H7 (cell line): ENCODE measurements around the gene PARP4. TPM values are rescaled to one million over a fixed set of nuclear protein-coding genes. Genes with fewer than 3 reads are reported as not detected.
"Not testable (repeated sequence)": the region's sequence is repeated elsewhere in the genome, so short reads cannot be mapped to it uniquely, and the experiment has no call there.

Experiments used
- DNase-seq: peaks from one replicate; pipeline ENCODE4 v3.0.0; 2012
- H3K27me3 ChIP-seq: 2 replicates; pipeline ENCODE4 v1.6.0; 2011; ENCODE audit warnings: mild to moderate bottlenecking, low read length; ENCODE audit not compliant: control insufficient read depth, insufficient read depth
- H3K36me3 ChIP-seq: replicated peaks from 2 replicates; pipeline ENCODE4 v1.5.1; 2011; ENCODE audit warnings: low read length; ENCODE audit not compliant: control insufficient read depth, insufficient read depth
- H3K4me3 ChIP-seq: 2 replicates; pipeline ENCODE4 v1.5.1; 2011; ENCODE audit warnings: low read depth, mild to moderate bottlenecking, control low read depth, low read length, moderate library complexity; ENCODE audit not compliant: insufficient read depth
- total RNA-seq: library from RNA; depleted of rRNA; stranded (reverse); fragments of >200 nt; shearing (Covaris generic); gene quantifications from 2 replicates; pipeline ENCODE4 v1.2.3, GENCODE V29; 2014

Gene PARP4
- total RNA-seq, 1 experiment from 2014 or later = 29.2 TPM

- Histone ChIP-seq H3K27me3 (no peaks in the 10 kb centered on the region), H3K4me3 (no peak overlapping the region), H3K36me3 (no peaks in the 10 kb centered on the region)
- no peak for DNase-seq
Measured at GRCh38 chr13:24516919-24517318, 4.3 kb upstream of the PARP4 start.

GRCh38 chr13:24512908-24513213, 283 bp upstream of the PARP4 start:
- no peaks in the 10 kb centered on the region for H3K36me3 ChIP-seq
- H3K4me3 ChIP-seq = peak overlapping the region; percentile 86
- no peak for DNase-seq
- H3K27me3 ChIP-seq = no peaks in the 10 kb centered on the region

GRCh38 chr13:24511816-24512196, 772 bp downstream of the PARP4 start:
- no peak for DNase-seq
- Histone ChIP-seq H3K4me3 (peak overlapping the region; percentile 86), H3K27me3 (no peaks in the 10 kb centered on the region), H3K36me3 (no peaks in the 10 kb centered on the region)

- Histone ChIP-seq H3K27me3 (no peaks in the 10 kb centered on the region), H3K4me3 (peak overlapping the region; percentile 86), H3K36me3 (no peaks in the 10 kb centered on the region)
- peak; percentile 38 for DNase-seq
Measured at GRCh38 chr13:24511019-24511815, 1.4 kb downstream of the PARP4 start.

GRCh38 chr13:24506698-24507335, 5.8 kb downstream of the PARP4 start:
- DNase-seq = peak; percentile 19
- H3K36me3 ChIP-seq = no peaks in the 10 kb centered on the region
- H3K27me3 ChIP-seq = no peaks in the 10 kb centered on the region
- no peak overlapping the region for H3K4me3 ChIP-seq

GRCh38 chr13:24506283-24506682, 6.3 kb downstream of the PARP4 start:
- not testable (repeated sequence) for DNase-seq, H3K27me3 ChIP-seq, H3K36me3 ChIP-seq, H3K4me3 ChIP-seq

GRCh38 chr13:24505756-24506155, 6.8 kb downstream of the PARP4 start:
- H3K27me3 ChIP-seq = no peaks in the 10 kb centered on the region
- peak; percentile 16 for DNase-seq
- no peaks in the 10 kb centered on the region for H3K36me3 ChIP-seq
- no peak overlapping the region for H3K4me3 ChIP-seq

- Histone ChIP-seq H3K36me3 (no peaks in the 10 kb centered on the region), H3K4me3 (no peak overlapping the region), H3K27me3 (no peaks in the 10 kb centered on the region)
- no peak for DNase-seq
Measured at GRCh38 chr13:24505256-24505655, 7.3 kb downstream of the PARP4 start.

GRCh38 chr13:24503379-24503696, 9.2 kb downstream of the PARP4 start:
- DNase-seq = peak; percentile 10
- Histone ChIP-seq H3K27me3 (no peaks in the 10 kb centered on the region), H3K36me3 (no peaks in the 10 kb centered on the region), H3K4me3 (no peak overlapping the region)

GRCh38 chr13:24502533-24503378, 9.8 kb downstream of the PARP4 start:
- Histone ChIP-seq H3K36me3 (peaks cover under 1% of the 10 kb centered on the region; the same call in 1 of the 2 replicates), H3K27me3 (no peaks in the 10 kb centered on the region), H3K4me3 (no peak overlapping the region)
- DNase-seq = peak; percentile 22

GRCh38 chr13:24500977-24501376, 11.6 kb downstream of the PARP4 start:
- DNase-seq = no peak
- peaks cover 2% of the 10 kb centered on the region; the same call in 1 of the 2 replicates for H3K36me3 ChIP-seq
- no peak overlapping the region for H3K4me3 ChIP-seq
- H3K27me3 ChIP-seq = no peaks in the 10 kb centered on the region

- H3K27me3 ChIP-seq = no peaks in the 10 kb centered on the region
- DNase-seq = no peak
- H3K4me3 ChIP-seq = no peak overlapping the region
- peaks cover 3% of the 10 kb centered on the region for H3K36me3 ChIP-seq
Measured at GRCh38 chr13:24497742-24498141, 14.8 kb downstream of the PARP4 start.

- not testable (repeated sequence) for DNase-seq, H3K36me3 ChIP-seq, H3K4me3 ChIP-seq, H3K27me3 ChIP-seq
Measured at GRCh38 chr13:24496295-24496694, 16.3 kb downstream of the PARP4 start.

GRCh38 chr13:24495151-24495729, 17.3 kb downstream of the PARP4 start:
- H3K36me3 ChIP-seq = peaks cover 6% of the 10 kb centered on the region
- H3K4me3 ChIP-seq = no peak overlapping the region
- no peaks in the 10 kb centered on the region for H3K27me3 ChIP-seq
- DNase-seq = no peak
